H9 (cell line): Measurements from ENCODE around the gene FRAT1. TPM values are rescaled to one million over a fixed set of nuclear protein-coding genes. Genes with fewer than 3 reads are reported as not detected.
A peak's percentile ranks its signal among the peaks of the same experiment; 100 is the strongest.

ENCODE experiments used
- DNase-seq: peaks from one replicate; pipeline ENCODE4 v3.0.0-alpha.2; 2017
- H2AFZ ChIP-seq: one replicate; pipeline ENCODE4 v1.6.1; 2013; ENCODE audit warnings: mild to moderate bottlenecking, low read length, control low read depth, moderate library complexity
- H2AK5ac ChIP-seq: 2 replicates; pipeline ENCODE4 v1.6.1; 2013; ENCODE audit warnings: low read length, control low read depth, mixed read lengths; ENCODE audit not compliant: insufficient read length
- H2BK120ac ChIP-seq: one replicate; pipeline ENCODE4 v1.6.1; 2013; ENCODE audit warnings: low read depth, mild to moderate bottlenecking, low read length, control low read depth, inconsistent platforms; ENCODE audit not compliant: poor library complexity, severe bottlenecking
- H2BK12ac ChIP-seq: 2 replicates; pipeline ENCODE4 v1.6.1; 2013; ENCODE audit warnings: low read length, control low read depth, mixed read lengths, low read depth; ENCODE audit not compliant: insufficient read length
- H2BK15ac ChIP-seq: 2 replicates; pipeline ENCODE4 v1.6.1; 2013; ENCODE audit warnings: low read depth, low read length, control low read depth
- H2BK20ac ChIP-seq: one replicate; pipeline ENCODE4 v1.6.1; 2013; ENCODE audit warnings: low read depth, mild to moderate bottlenecking, low read length, control low read depth, inconsistent platforms; ENCODE audit not compliant: poor library complexity, severe bottlenecking
- H2BK5ac ChIP-seq: 2 replicates; pipeline ENCODE4 v1.6.1; 2013; ENCODE audit warnings: low read length, control low read depth, mixed read lengths; ENCODE audit not compliant: insufficient read length
- H3K14ac ChIP-seq: 2 replicates; pipeline ENCODE4 v1.6.1; 2013; ENCODE audit warnings: low read length, control low read depth; ENCODE audit not compliant: insufficient read depth
- H3K18ac ChIP-seq: 2 replicates; pipeline ENCODE4 v1.6.1; 2013; ENCODE audit warnings: low read depth, mild to moderate bottlenecking, mixed read lengths, low read length, control low read depth; ENCODE audit not compliant: insufficient read length
- H3K23ac ChIP-seq: 2 replicates; pipeline ENCODE4 v1.6.1; 2013; ENCODE audit warnings: low read length, control low read depth, mixed read lengths, low read depth; ENCODE audit not compliant: insufficient read length
- H3K23me2 ChIP-seq: 2 replicates; pipeline ENCODE4 v1.6.1; 2013; ENCODE audit warnings: low read depth, mild to moderate bottlenecking, mixed read lengths, low read length, control low read depth; ENCODE audit not compliant: insufficient read length, poor library complexity, severe bottlenecking
- H3K27ac ChIP-seq: 2 replicates; pipeline ENCODE4 v1.5.1; 2013; ENCODE audit warnings: low read length, control low read depth, mixed read lengths, low read depth; ENCODE audit not compliant: insufficient read length
- H3K27me3 ChIP-seq: 2 replicates; pipeline ENCODE4 v1.6.1; 2013; ENCODE audit warnings: low read length, control low read depth, inconsistent platforms; ENCODE audit not compliant: insufficient read depth
- H3K4ac ChIP-seq: 2 replicates; pipeline ENCODE4 v1.6.1; 2013; ENCODE audit warnings: low read depth, mild to moderate bottlenecking, control low read depth, inconsistent platforms, low read length, moderate library complexity
- H3K4me1 ChIP-seq: 2 replicates; pipeline ENCODE4 v1.6.1; 2013; ENCODE audit warnings: low read length, control low read depth, inconsistent platforms; ENCODE audit not compliant: insufficient read depth
- H3K4me2 ChIP-seq: 2 replicates; pipeline ENCODE4 v1.6.1; 2013; ENCODE audit warnings: low read length, control low read depth, mixed read lengths; ENCODE audit not compliant: insufficient read length, insufficient read depth
- H3K56ac ChIP-seq: 2 replicates; pipeline ENCODE4 v1.6.1; 2013; ENCODE audit warnings: low read depth, mild to moderate bottlenecking, mixed read lengths, low read length, control low read depth; ENCODE audit not compliant: insufficient read length
- H3K79me1 ChIP-seq: 2 replicates; pipeline ENCODE4 v1.6.1; 2013; ENCODE audit warnings: low read depth, mild to moderate bottlenecking, moderate library complexity, low read length, control low read depth, inconsistent platforms; ENCODE audit not compliant: insufficient read depth, poor library complexity, severe bottlenecking
- H3K79me2 ChIP-seq: 2 replicates; pipeline ENCODE4 v1.6.1; 2013; ENCODE audit warnings: low read length, control low read depth, inconsistent platforms; ENCODE audit not compliant: insufficient read depth
- H3K9ac ChIP-seq: 2 replicates; pipeline ENCODE4 v1.6.1; 2013; ENCODE audit warnings: low read length, control low read depth, mixed read lengths; ENCODE audit not compliant: insufficient read length; ENCODE audit errors: extremely low read depth
- H3K9me3 ChIP-seq: one replicate; pipeline ENCODE4 v1.6.1; 2013; ENCODE audit warnings: low read depth, low read length, inconsistent platforms; ENCODE audit not compliant: control insufficient read depth
- H3T11ph ChIP-seq: one replicate; pipeline ENCODE4 v1.6.1; 2013; ENCODE audit warnings: mild to moderate bottlenecking, low read length, control low read depth, inconsistent platforms
- H4K20me1 ChIP-seq: one replicate; pipeline ENCODE4 v1.6.1; 2013; ENCODE audit not compliant: control insufficient read depth, insufficient read length, insufficient read depth
- H4K5ac ChIP-seq: 2 replicates; pipeline ENCODE4 v1.6.1; 2013; ENCODE audit warnings: low read depth, mild to moderate bottlenecking, mixed read lengths, low read length, control low read depth; ENCODE audit not compliant: insufficient read length
- H4K8ac ChIP-seq: replicated peaks from 2 replicates; pipeline ENCODE4 v1.6.1; 2013; ENCODE audit warnings: low read length, control low read depth, mixed read lengths, low read depth; ENCODE audit not compliant: insufficient read length
- H4K91ac ChIP-seq: 2 replicates; pipeline ENCODE4 v1.6.1; 2013; ENCODE audit warnings: low read depth, mild to moderate bottlenecking, moderate library complexity, mixed read lengths, low read length, control low read depth; ENCODE audit not compliant: insufficient read length
- H3K27ac Mint-ChIP-seq, 3 experiments: 2 replicates in 2 of 3; 3 replicates in 1 of 3; pipeline ENCODE4 v1.8.0; 2020 to 2021; ENCODE audit warnings: mixed read lengths in 3 of 3, mild to moderate bottlenecking in 1 of 3, moderate library complexity in 1 of 3
- H3K27me3 Mint-ChIP-seq: 2 replicates; pipeline ENCODE4 v1.8.0; 2021; ENCODE audit warnings: low read depth, mild to moderate bottlenecking, moderate library complexity, mixed read lengths
- H3K36me3 Mint-ChIP-seq, 3 experiments: 2 replicates in 2 of 3; 3 replicates in 1 of 3; pipeline ENCODE4 v1.8.0; 2020 to 2021; ENCODE audit warnings: low read depth in 3 of 3, mixed read lengths in 3 of 3; ENCODE audit not compliant: insufficient read depth in 1 of 3
- H3K4me1 Mint-ChIP-seq, 2 experiments: 2 replicates each; pipeline ENCODE4 v1.8.0; 2020; ENCODE audit warnings: mixed read lengths in 2 of 2
- H3K4me3 Mint-ChIP-seq, 2 experiments: 2 replicates in 1 of 2; 3 replicates in 1 of 2; pipeline ENCODE4 v1.8.0; 2020 to 2021; ENCODE audit warnings: mild to moderate bottlenecking in 2 of 2, mixed read lengths in 2 of 2, moderate library complexity in 1 of 2
- H3K9me3 Mint-ChIP-seq, 2 experiments: 2 replicates in 1 of 2; 3 replicates in 1 of 2; pipeline ENCODE4 v1.8.0; 2020; ENCODE audit warnings: mild to moderate bottlenecking in 2 of 2, mixed read lengths in 2 of 2, moderate library complexity in 1 of 2
- WGBS: extraction: QIAGEN DNeasy Blood & Tissue Kit; methylation state at CpG from one replicate; pipeline ENCODE4 v1.1.7; 2013; ENCODE audit warnings: missing lambda C conversion rate, low lambda C conversion rate, mixed read lengths; ENCODE audit not compliant: insufficient read length; ENCODE audit errors: extremely low coverage; 5-methylcytosine and 5-hydroxymethylcytosine counted together
- total RNA-seq: library from RNA; stranded (reverse); gene quantifications from 2 replicates; pipeline ENCODE4 v1.2.1, GENCODE V29; 2021
- TF ChIP-seq, protein P1 (sequence below): fragments of 200-600 bp; sonication (generic); conservative IDR thresholded peaks from 3 replicates; pipeline ENCODE4 v1.8.0; 2021; ENCODE audit warnings: antibody characterized with exemption, mild to moderate bottlenecking

FRAT1 gene
- total RNA-seq, 1 experiment from 2014 or later, result 7.3 TPM

DNA sequence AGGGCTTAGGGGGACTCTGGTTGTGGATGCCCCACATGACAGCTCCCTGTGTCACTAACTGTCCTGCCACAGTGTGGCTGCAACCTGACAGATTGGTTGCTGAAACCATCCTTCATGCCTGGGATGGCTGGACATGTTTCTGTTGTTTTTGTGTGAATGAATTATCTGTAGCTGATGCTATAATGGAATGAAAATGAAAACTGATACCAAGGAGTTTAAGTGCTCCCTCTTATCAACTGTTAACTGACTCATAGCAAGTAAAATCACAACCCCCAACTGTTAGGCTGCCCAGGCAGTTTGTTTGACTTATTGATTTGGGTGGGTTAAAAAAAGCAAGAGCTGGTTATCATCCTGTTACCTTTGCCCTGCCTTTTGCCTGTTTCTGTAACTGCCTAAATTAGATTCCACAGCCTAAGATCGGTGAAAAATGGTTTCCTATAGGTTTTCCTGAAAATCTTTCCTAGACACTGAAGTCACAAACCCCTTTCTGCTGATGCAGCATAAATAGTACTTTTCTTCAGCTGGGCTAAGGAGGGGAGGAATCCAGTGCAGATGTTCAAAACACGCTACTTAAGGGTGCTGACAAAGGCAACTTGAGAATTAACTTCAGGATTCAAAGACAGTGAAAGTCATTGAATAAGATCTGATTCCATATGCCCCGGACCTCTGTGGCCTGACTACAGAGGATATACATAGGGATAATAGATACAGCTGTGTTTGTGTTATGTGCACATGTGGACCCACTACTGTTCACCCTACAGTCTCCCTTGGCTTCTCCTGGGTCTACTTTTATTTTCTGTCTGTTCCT lies 9.8 kb downstream of the FRAT1 start:
- no peak overlapping the region for H3K18ac ChIP-seq
- no peaks in the 10 kb centered on the region; the same call in 1 of the 2 replicates for H3K27me3 Mint-ChIP-seq
- H4K91ac ChIP-seq, result no peak overlapping the region
- peaks cover 17 to 61% (median 48%) of the 10 kb centered on the region in 3 experiments for H3K36me3 Mint-ChIP-seq
- DNase-seq, result no peak
- no peak overlapping the region for H3K9ac ChIP-seq
- H2AK5ac ChIP-seq, result no peak overlapping the region
- H3K23me2 ChIP-seq, result peaks cover 17% of the 10 kb centered on the region
- H3K23ac ChIP-seq, result no peak overlapping the region
- WGBS, result no CpG with 5 or more reads among the region's 3 CpGs
- no peak overlapping the region for H3K4me3 Mint-ChIP-seq
- no peak overlapping the region for H4K5ac ChIP-seq
- H2BK12ac ChIP-seq, result no peak overlapping the region
- no peak overlapping the region for H2AFZ ChIP-seq
- H3K4ac ChIP-seq, result no peak overlapping the region
- H3K56ac ChIP-seq, result no peak overlapping the region
- no peak overlapping the region for H3K4me2 ChIP-seq
- H2BK20ac ChIP-seq, result no peak overlapping the region
- TF ChIP-seq, protein P1, sequence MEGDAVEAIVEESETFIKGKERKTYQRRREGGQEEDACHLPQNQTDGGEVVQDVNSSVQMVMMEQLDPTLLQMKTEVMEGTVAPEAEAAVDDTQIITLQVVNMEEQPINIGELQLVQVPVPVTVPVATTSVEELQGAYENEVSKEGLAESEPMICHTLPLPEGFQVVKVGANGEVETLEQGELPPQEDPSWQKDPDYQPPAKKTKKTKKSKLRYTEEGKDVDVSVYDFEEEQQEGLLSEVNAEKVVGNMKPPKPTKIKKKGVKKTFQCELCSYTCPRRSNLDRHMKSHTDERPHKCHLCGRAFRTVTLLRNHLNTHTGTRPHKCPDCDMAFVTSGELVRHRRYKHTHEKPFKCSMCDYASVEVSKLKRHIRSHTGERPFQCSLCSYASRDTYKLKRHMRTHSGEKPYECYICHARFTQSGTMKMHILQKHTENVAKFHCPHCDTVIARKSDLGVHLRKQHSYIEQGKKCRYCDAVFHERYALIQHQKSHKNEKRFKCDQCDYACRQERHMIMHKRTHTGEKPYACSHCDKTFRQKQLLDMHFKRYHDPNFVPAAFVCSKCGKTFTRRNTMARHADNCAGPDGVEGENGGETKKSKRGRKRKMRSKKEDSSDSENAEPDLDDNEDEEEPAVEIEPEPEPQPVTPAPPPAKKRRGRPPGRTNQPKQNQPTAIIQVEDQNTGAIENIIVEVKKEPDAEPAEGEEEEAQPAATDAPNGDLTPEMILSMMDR, result no peak
- H3K4me1 Mint-ChIP-seq, result peaks cover 55 to 62% of the 10 kb centered on the region in 2 experiments
- no peak overlapping the region for H3T11ph ChIP-seq
- H3K79me2 ChIP-seq, result peaks cover 11% of the 10 kb centered on the region; the same call in 1 of the 2 replicates
- no peak overlapping the region for H4K8ac ChIP-seq
- no peak overlapping the region for H3K27ac ChIP-seq
- H3K9me3 ChIP-seq, result no peaks in the 10 kb centered on the region
- H4K20me1 ChIP-seq, result no peaks in the 10 kb centered on the region
- no peak overlapping the region for H3K14ac ChIP-seq
- peaks cover 12% of the 10 kb centered on the region for H3K4me1 ChIP-seq
- H3K27me3 ChIP-seq, result no peaks in the 10 kb centered on the region
- H2BK120ac ChIP-seq, result no peak overlapping the region
- H3K79me1 ChIP-seq, result peaks cover 4% of the 10 kb centered on the region
- H3K27ac Mint-ChIP-seq, result peak overlapping the region in 1 of 3 experiments; percentile 3; a peak in 1 of 7 replicates
- no peak overlapping the region for H2BK5ac ChIP-seq
- H2BK15ac ChIP-seq, result no peak overlapping the region
- H3K9me3 Mint-ChIP-seq, result peaks cover 2 to 3% of the 10 kb centered on the region in 2 experiments; a peak in 1 of 5 replicates
